Spleen (tissue), 7 donors: ENCODE results near the gene CATSPERB.

Experiments
- CTCF ChIP-seq, 11 experiments: fragments of 200-600 bp in 7 of 11; fragments of 450-650 bp in 4 of 11; sonication (generic) in 4 of 11; IDR thresholded peaks in 8 of 11; conservative IDR thresholded peaks in 3 of 11; 1 replicate in 7 of 11; 2 replicates in 4 of 11; pipeline versions ENCODE4 v1.4.0 to v1.8.0; 2016 to 2021; ENCODE audit warnings: antibody characterized with exemption in 11 of 11, inconsistent platforms in 4 of 11, mild to moderate bottlenecking in 1 of 11
- POLR2A ChIP-seq, 3 donors: fragments of 450-650 bp; IDR thresholded peaks; one replicate each; pipeline ENCODE4 v1.5.1; 2017; ENCODE audit warnings: antibody characterized with exemption in 3 of 3, mild to moderate bottlenecking in 1 of 3
- donor health status: DM: no; HTN: no; CAD: no; lungs with moderate emphysema.
- donor health status: DM: no; HTN: no; CAD: no.
- donor health status: DM: no; HTN: no; CAD: no.

- no peak for TF ChIP-seq CTCF (IDR thresholded peaks at IDR 0.05 in 8 of 11, conservative IDR thresholded peaks at IDR 0.05 in 3 of 11)
- no peak for TF ChIP-seq POLR2A (IDR thresholded peaks at IDR 0.05)
These were observed 24.9 kb downstream of the CATSPERB start for GRCh38 chr14:91706996-91707395.
